HCT116 (cell line): ENCODE data around the gene ALDH3A2. TPM values are rescaled to one million over a fixed set of nuclear protein-coding genes. Genes with fewer than 3 reads are reported as not detected.

Experiments used
- ATAC-seq: fragments of 200-7000 bp; cut with Tn5 transposase; 2 replicates; pipeline ENCODE4 v1.9.1; 2020; ENCODE audit warnings: mild to moderate bottlenecking, moderate library complexity
- BruUV-seq: library from RNA; stranded (reverse); fragments of 400-500 nt; replicated peaks from 2 replicates; lab custom pipeline; 2021; lab: Mats Ljungman, UMichigan
- CTCF ChIA-PET: fragments of 300-600 bp; sonication (Branson Sonifier 250); formaldehyde crosslinking; loops from one replicate; lab custom pipeline; 2021; ENCODE audit warnings: antibody characterized with exemption; lab: Charles Lee
- POLR2A ChIA-PET: fragments of 300-600, 350-600 bp; sonication (Branson Sonifier 250); formaldehyde crosslinking; loops from one replicate; lab custom pipeline; 2021; ENCODE audit warnings: antibody characterized with exemption; lab: Charles Lee
- RAD21 ChIA-PET, 2 experiments: fragments of 300-600 bp; sonication (Branson Sonifier 250); formaldehyde crosslinking; loops; one replicate each; lab custom pipeline; 2023; ENCODE audit warnings: low total read pairs in 2 of 2; ENCODE audit not compliant: uncharacterized antibody in 2 of 2, unreplicated experiment in 2 of 2, low non-redundant PET in 1 of 2; lab: Charles Lee
- DNase-seq: peaks from one replicate; pipeline ENCODE4 v3.0.0-alpha.2; 2010; ENCODE audit warnings: low read depth, low spot score
- H2AFZ ChIP-seq: fragments of 200-600 bp; shearing (Covaris generic), sonication (generic); 2 replicates; pipeline ENCODE4 v1.6.1; 2017; ENCODE audit warnings: low read depth, mixed run types, mixed read lengths, antibody characterized with exemption, low read length; ENCODE audit not compliant: poor library complexity, severe bottlenecking
- H3K27ac ChIP-seq: 2 replicates; pipeline ENCODE4 v1.5.1; 2012; ENCODE audit warnings: low read depth, low read length
- H3K27me3 ChIP-seq: fragments of 200-600 bp; sonication (generic); 2 replicates; pipeline ENCODE4 v1.6.1; 2016; ENCODE audit warnings: mixed run types, low read length, mixed read lengths; ENCODE audit not compliant: insufficient read depth
- H3K36me3 ChIP-seq, 2 experiments: fragments of 200-500 bp in 1 of 2; fragments of 200-600 bp in 1 of 2; sonication (Bioruptor generic) in 1 of 2; sonication (generic) in 1 of 2; 2 replicates each; pipeline versions ENCODE4 v1.5.1 to v1.6.1; 2014 to 2016; ENCODE audit warnings: low read length in 2 of 2, inconsistent platforms in 1 of 2, mixed read lengths in 1 of 2, mixed run types in 1 of 2; ENCODE audit not compliant: insufficient read depth in 2 of 2, control insufficient read depth in 1 of 2
- H3K4me1 ChIP-seq, 2 experiments: fragments of 200-600 bp in 1 of 2; sonication (generic) in 1 of 2; 2 replicates each; pipeline versions ENCODE4 v1.5.1 to v1.6.1; 2012 to 2017; ENCODE audit warnings: low read length in 2 of 2, inconsistent platforms in 1 of 2, mild to moderate bottlenecking in 1 of 2, mixed read lengths in 1 of 2, mixed run types in 1 of 2, moderate library complexity in 1 of 2; ENCODE audit not compliant: insufficient read depth in 2 of 2, control insufficient read depth in 1 of 2
- H3K4me2 ChIP-seq: fragments of 200-600 bp; sonication (generic); 2 replicates; pipeline ENCODE4 v1.6.1; 2017; ENCODE audit warnings: mixed run types, low read length, mixed read lengths
- H3K4me3 ChIP-seq, 2 experiments: fragments of 200-600 bp in 1 of 2; sonication (generic) in 1 of 2; replicated peaks in 1 of 2; 2 replicates each; pipeline ENCODE4 v1.5.1; 2011 to 2016; ENCODE audit warnings: low read length in 2 of 2, control low read depth in 1 of 2, low read depth in 1 of 2, mild to moderate bottlenecking in 1 of 2, mixed read lengths in 1 of 2, mixed run types in 1 of 2
- H3K79me2 ChIP-seq: fragments of 200-600 bp; sonication (generic); 2 replicates; pipeline ENCODE4 v1.6.1; 2017; ENCODE audit warnings: mild to moderate bottlenecking, mixed run types, low read length, moderate library complexity, mixed read lengths; ENCODE audit not compliant: insufficient read depth
- H3K9ac ChIP-seq: fragments of 200-600 bp; sonication (generic); 2 replicates; pipeline ENCODE4 v1.6.1; 2016; ENCODE audit warnings: low read length, mixed read lengths
- H3K9me2 ChIP-seq: fragments of 200-600 bp; sonication (generic), shearing (Covaris generic); 2 replicates; pipeline ENCODE4 v1.6.1; 2017; ENCODE audit warnings: mixed run types, mild to moderate bottlenecking, moderate library complexity; ENCODE audit not compliant: insufficient read depth
- H3K9me3 ChIP-seq, 2 experiments: fragments of 200-500 bp in 1 of 2; fragments of 200-600 bp in 1 of 2; sonication (Bioruptor generic) in 1 of 2; sonication (generic) in 1 of 2; 2 replicates each; pipeline ENCODE4 v1.6.1; 2014 to 2017; ENCODE audit warnings: low read length in 2 of 2, mixed read lengths in 2 of 2, inconsistent platforms in 1 of 2, low read depth in 1 of 2, mild to moderate bottlenecking in 1 of 2, mixed run types in 1 of 2, moderate library complexity in 1 of 2; ENCODE audit not compliant: control insufficient read depth in 1 of 2, insufficient read depth in 1 of 2
- H4K20me1 ChIP-seq: fragments of 200-600 bp; sonication (generic), shearing (Covaris generic); 2 replicates; pipeline ENCODE4 v1.6.1; 2017; ENCODE audit warnings: mixed run types, mild to moderate bottlenecking, moderate library complexity; ENCODE audit not compliant: insufficient read depth
- ELF1 ChIP-seq: IDR thresholded peaks from 2 replicates; pipeline ENCODE4 v1.6.1; 2012; ENCODE audit warnings: low read depth, borderline replicate concordance
- EZH2 ChIP-seq: fragments of 200-600 bp; sonication (generic); IDR thresholded peaks from 2 replicates; pipeline ENCODE4 v1.6.1; 2017; ENCODE audit warnings: antibody characterized with exemption, mixed run types
- FOSL1 ChIP-seq: IDR thresholded peaks from 2 replicates; pipeline ENCODE4 v1.6.1; 2012; ENCODE audit warnings: low read depth
- POLR2AphosphoS5 ChIP-seq: IDR thresholded peaks from 2 replicates; pipeline ENCODE4 v1.6.1; 2011; ENCODE audit warnings: mild to moderate bottlenecking, low read depth, low read length, moderate library complexity
- RAD21 ChIP-seq: IDR thresholded peaks from 2 replicates; pipeline ENCODE4 v1.6.1; 2012; ENCODE audit warnings: low read depth, mild to moderate bottlenecking
- TCF7L2 ChIP-seq: IDR thresholded peaks from 2 replicates; pipeline ENCODE4 v1.7.0; 2011; ENCODE audit warnings: borderline replicate concordance, inconsistent platforms; ENCODE audit not compliant: insufficient read depth, insufficient read length; ENCODE audit errors: extremely low read depth
- intact Hi-C: fragments of 100-400 bp; cut with micrococcal nuclease; formaldehyde crosslinking; loops from 2 replicates; pipeline ENCODE4 v1.10.0; 2022
- total RNA-seq: library from RNA; stranded (reverse); gene quantifications from one replicate; pipeline ENCODE4 v1.2.1, GENCODE V29; 2021; ENCODE audit not compliant: unreplicated experiment

ALDH3A2 gene
- total RNA-seq, 1 experiment from 2014 or later = 86.8 TPM

GRCh38 chr17:19686400-19687090 lies 38.0 kb downstream of the ALDH3A2 start:
- no peak for TF ChIP-seq EZH2
- TF ChIP-seq RAD21 = no peak
- no peak for TF ChIP-seq POLR2AphosphoS5
- H4K20me1 ChIP-seq = no peaks in the 10 kb centered on the region
- H3K4me2 ChIP-seq = no peak overlapping the region
- RAD21 ChIA-PET = no interaction called here
- no peak overlapping the region for H3K4me3 ChIP-seq
- POLR2A ChIA-PET = no interaction called here
- H3K9ac ChIP-seq = no peak overlapping the region
- ATAC-seq = no peak
- CTCF ChIA-PET = no interaction called here
- H3K36me3 ChIP-seq = peaks cover 0 to 2% of the 10 kb centered on the region in 2 experiments; a peak in 1 of 4 replicates
- H3K27me3 ChIP-seq = no peaks in the 10 kb centered on the region
- DNase-seq = no peak
- H3K79me2 ChIP-seq = no peaks in the 10 kb centered on the region
- no peaks in the 10 kb centered on the region for H3K9me3 ChIP-seq
- H3K4me1 ChIP-seq = peaks cover under 1 to 2% of the 10 kb centered on the region in 2 experiments; a peak in 3 of 4 replicates
- intact Hi-C loops = no loop called here
- no TSS peak for BruUV-seq
- H3K27ac ChIP-seq = no peak overlapping the region
- no peak overlapping the region for H2AFZ ChIP-seq
- H3K9me2 ChIP-seq = no peaks in the 10 kb centered on the region

DNA sequence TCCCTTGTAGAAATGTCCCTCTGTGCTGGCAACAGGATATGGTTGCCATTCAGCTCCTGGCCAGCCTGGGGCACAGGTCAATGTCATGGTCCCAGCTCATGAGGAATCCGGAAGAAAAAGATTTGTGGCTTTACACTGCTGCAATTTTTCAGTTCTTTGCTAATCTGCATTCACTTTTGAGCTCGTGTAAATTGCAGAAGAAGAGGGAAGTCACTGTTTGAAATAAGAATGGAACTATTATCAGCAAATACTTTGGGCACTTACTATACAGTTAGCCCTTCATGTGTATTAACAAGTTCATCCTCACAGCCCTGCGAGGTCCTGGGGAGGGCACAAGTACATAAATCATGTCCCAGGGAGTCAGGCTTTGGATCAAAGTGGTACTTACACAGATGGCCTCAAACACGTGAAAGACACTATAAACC lies 53.7 kb downstream of the ALDH3A2 start:
- ChIA-PET CTCF (interaction anchor here (0.7 kb wide), 1 partner anchor 43 kb away, joined by 3 read pairs; no protein-coding TSS in a partner anchor), POLR2A (no interaction called here), RAD21 (no interaction called here)
- Histone ChIP-seq H3K36me3 (no peaks in the 10 kb centered on the region), H3K27me3 (no peaks in the 10 kb centered on the region), H3K4me3 (no peak overlapping the region), H3K9me2 (no peaks in the 10 kb centered on the region), H4K20me1 (no peaks in the 10 kb centered on the region), H2AFZ (no peak overlapping the region), H3K9me3 (no peaks in the 10 kb centered on the region), H3K4me2 (no peak overlapping the region), H3K4me1 (no peaks in the 10 kb centered on the region; a peak in 1 of 4 replicates), H3K9ac (no peak overlapping the region), H3K79me2 (no peaks in the 10 kb centered on the region), H3K27ac (no peak overlapping the region)
- ATAC-seq = no peak
- BruUV-seq = no TSS peak
- intact Hi-C loops = no loop called here
- TF ChIP-seq TCF7L2 = no peak
- TF ChIP-seq ELF1 = no peak
- TF ChIP-seq FOSL1 = no peak
- no peak for DNase-seq
